Smooth muscle cell (in vitro differentiated cells): ENCODE results near the gene CRACDL. TPM values are rescaled to one million over a fixed set of nuclear protein-coding genes. Genes with fewer than 3 reads are reported as not detected.

Source experiments
- DNase-seq: peaks from one replicate; lab custom pipeline; 2025; ENCODE audit not compliant: unreplicated experiment; lab: John Stamatoyannopoulos, UW
- H2AFZ ChIP-seq: fragments of 200-600 bp; sonication (generic); 2 replicates; pipeline ENCODE4 v1.6.0; 2016; ENCODE audit warnings: antibody characterized with exemption, low read depth, mild to moderate bottlenecking
- H3F3A ChIP-seq: fragments of 200-600 bp; sonication (generic); 2 replicates; pipeline ENCODE4 v1.6.0; 2017; ENCODE audit warnings: antibody characterized with exemption, low read depth
- H3K27ac ChIP-seq: fragments of 200-600 bp; sonication (generic); 2 replicates; pipeline ENCODE4 v1.5.1; 2016; ENCODE audit warnings: low read depth, mild to moderate bottlenecking
- H3K27me3 ChIP-seq: fragments of 200-600 bp; sonication (generic); 2 replicates; pipeline ENCODE4 v1.6.1; 2016; ENCODE audit warnings: low read depth, mild to moderate bottlenecking
- H3K36me3 ChIP-seq: fragments of 200-600 bp; sonication (generic); 2 replicates; pipeline ENCODE4 v1.5.1; 2016; ENCODE audit warnings: low read depth
- H3K4me1 ChIP-seq: fragments of 200-600 bp; sonication (generic); 2 replicates; pipeline ENCODE4 v1.5.1; 2016; ENCODE audit warnings: low read depth
- H3K4me2 ChIP-seq: fragments of 200-600 bp; sonication (generic); 2 replicates; pipeline ENCODE4 v1.6.0; 2016; ENCODE audit warnings: mild to moderate bottlenecking
- H3K4me3 ChIP-seq: fragments of 200-600 bp; sonication (generic); 2 replicates; pipeline ENCODE4 v1.5.1; 2016; ENCODE audit warnings: mild to moderate bottlenecking
- H3K79me2 ChIP-seq: fragments of 200-600 bp; sonication (generic); 2 replicates; pipeline ENCODE4 v1.6.0; 2016; ENCODE audit warnings: low read depth, mild to moderate bottlenecking
- H3K9ac ChIP-seq: fragments of 200-600 bp; sonication (generic); 2 replicates; pipeline ENCODE4 v1.6.0; 2016; ENCODE audit warnings: low read depth
- H3K9me3 ChIP-seq: fragments of 200-600 bp; sonication (generic); replicated peaks from 2 replicates; pipeline ENCODE4 v1.5.1; 2016; ENCODE audit warnings: low read depth
- H4K20me1 ChIP-seq: fragments of 200-600 bp; sonication (generic); 2 replicates; pipeline ENCODE4 v1.6.0; 2016; ENCODE audit warnings: low read depth
- WGBS: methylation state at CpG from one replicate; pipeline ENCODE4 v1.1.7; 2016; ENCODE audit warnings: low lambda C conversion rate; 5-methylcytosine and 5-hydroxymethylcytosine counted together
- polyA plus RNA-seq: library from polyadenylated mRNA; unstranded; fragments of >200 nt; fragmentation: Nextera tagmentation; extraction: Ambion mirVana; gene quantifications from 2 replicates; pipeline ENCODE4 v1.2.1, GENCODE V29; 2016
- total RNA-seq: library from RNA; depleted of rRNA; stranded (reverse); fragments of >200 nt; gene quantifications from 2 replicates; pipeline ENCODE4 v1.2.3, GENCODE V29; 2014
- TF ChIP-seq, protein P1 (sequence below): fragments of 200-600 bp; sonication (generic); IDR thresholded peaks from 2 replicates; pipeline ENCODE4 v1.5.1; 2017; ENCODE audit warnings: borderline replicate concordance, mild to moderate bottlenecking, antibody characterized with exemption; ENCODE audit not compliant: insufficient read depth, poor library complexity, severe bottlenecking

CRACDL gene
- total and polyA plus RNA-seq, 2 experiments from 2014 or later: 0.72 to 2.2 TPM

DNA sequence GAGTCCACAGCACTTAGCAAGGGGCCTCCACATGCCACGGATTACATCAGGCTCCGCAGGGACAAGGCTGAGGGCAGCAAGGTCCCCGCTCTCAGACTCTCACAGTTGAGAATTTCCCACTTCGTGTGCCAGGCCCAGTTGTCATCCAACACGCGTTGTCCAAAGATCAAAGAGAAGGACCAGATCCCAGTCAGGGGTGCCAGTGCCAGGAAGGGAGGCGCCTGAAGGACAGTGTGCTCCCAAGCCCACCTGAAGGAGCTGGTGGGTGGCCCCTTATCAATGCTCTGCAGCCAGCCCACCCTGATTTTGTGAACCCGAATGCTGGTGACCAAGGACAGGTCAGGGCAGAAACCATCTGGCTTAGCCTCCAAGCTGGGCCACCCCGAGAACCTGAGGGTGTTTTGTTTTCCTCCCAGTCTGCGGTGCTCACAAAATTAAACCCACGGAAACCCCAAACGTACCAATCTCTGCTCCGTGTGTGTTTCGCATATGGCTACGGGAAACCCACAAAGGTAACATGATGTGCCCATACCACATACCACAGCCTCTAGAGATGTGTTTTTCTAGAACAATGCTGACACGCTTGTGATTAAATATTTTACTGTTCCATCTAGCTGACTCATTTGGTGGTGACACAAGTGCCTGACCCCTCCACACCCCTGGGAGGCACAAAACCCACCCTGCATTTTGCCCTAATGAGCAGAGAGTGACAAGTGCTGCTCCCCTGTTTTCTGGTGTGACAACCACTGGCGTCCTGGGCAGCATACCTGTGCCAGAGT, 24.5 kb downstream of the CRACDL start:
- H3F3A ChIP-seq: no peaks in the 10 kb centered on the region
- H3K27me3 ChIP-seq: no peaks in the 10 kb centered on the region
- H3K4me1 ChIP-seq: peaks cover 12% of the 10 kb centered on the region
- H3K9ac ChIP-seq: no peak overlapping the region
- H3K79me2 ChIP-seq: no peaks in the 10 kb centered on the region
- H3K36me3 ChIP-seq: no peaks in the 10 kb centered on the region
- H3K4me2 ChIP-seq: no peak overlapping the region
- H4K20me1 ChIP-seq: no peaks in the 10 kb centered on the region
- WGBS: 88% methylated on average over 17 of the region's 17 CpGs
- H3K4me3 ChIP-seq: no peak overlapping the region
- DNase-seq: no peak
- TF ChIP-seq, protein P1, sequence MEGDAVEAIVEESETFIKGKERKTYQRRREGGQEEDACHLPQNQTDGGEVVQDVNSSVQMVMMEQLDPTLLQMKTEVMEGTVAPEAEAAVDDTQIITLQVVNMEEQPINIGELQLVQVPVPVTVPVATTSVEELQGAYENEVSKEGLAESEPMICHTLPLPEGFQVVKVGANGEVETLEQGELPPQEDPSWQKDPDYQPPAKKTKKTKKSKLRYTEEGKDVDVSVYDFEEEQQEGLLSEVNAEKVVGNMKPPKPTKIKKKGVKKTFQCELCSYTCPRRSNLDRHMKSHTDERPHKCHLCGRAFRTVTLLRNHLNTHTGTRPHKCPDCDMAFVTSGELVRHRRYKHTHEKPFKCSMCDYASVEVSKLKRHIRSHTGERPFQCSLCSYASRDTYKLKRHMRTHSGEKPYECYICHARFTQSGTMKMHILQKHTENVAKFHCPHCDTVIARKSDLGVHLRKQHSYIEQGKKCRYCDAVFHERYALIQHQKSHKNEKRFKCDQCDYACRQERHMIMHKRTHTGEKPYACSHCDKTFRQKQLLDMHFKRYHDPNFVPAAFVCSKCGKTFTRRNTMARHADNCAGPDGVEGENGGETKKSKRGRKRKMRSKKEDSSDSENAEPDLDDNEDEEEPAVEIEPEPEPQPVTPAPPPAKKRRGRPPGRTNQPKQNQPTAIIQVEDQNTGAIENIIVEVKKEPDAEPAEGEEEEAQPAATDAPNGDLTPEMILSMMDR: no peak
- H3K9me3 ChIP-seq: no peaks in the 10 kb centered on the region
- no peak overlapping the region for H2AFZ ChIP-seq
- no peak overlapping the region for H3K27ac ChIP-seq

DNA sequence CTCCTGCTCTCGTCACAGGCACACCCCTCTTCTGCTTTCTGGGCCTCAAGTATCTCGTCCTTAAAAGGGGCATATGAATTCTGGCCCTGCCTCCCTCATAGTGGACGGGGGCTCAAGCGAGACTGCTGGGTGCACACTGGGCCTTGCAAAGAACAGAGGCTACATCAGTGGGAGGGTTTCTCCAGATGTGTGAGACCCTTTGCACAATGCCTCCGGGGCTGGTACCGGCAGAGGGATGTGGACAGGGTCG, 25.0 kb downstream of the CRACDL start:
- no peak for DNase-seq
- Histone ChIP-seq H2AFZ (no peak overlapping the region), H3K9ac (no peak overlapping the region), H3K9me3 (no peaks in the 10 kb centered on the region), H3K4me3 (no peak overlapping the region), H3K27me3 (no peaks in the 10 kb centered on the region), H3K27ac (no peak overlapping the region), H3K36me3 (no peaks in the 10 kb centered on the region), H4K20me1 (no peaks in the 10 kb centered on the region), H3K4me1 (peaks cover 12% of the 10 kb centered on the region), H3F3A (no peaks in the 10 kb centered on the region), H3K79me2 (no peaks in the 10 kb centered on the region), H3K4me2 (no peak overlapping the region)
- WGBS: 89% methylated on average over 7 of the region's 7 CpGs
- TF ChIP-seq, protein P1: no peak

DNA sequence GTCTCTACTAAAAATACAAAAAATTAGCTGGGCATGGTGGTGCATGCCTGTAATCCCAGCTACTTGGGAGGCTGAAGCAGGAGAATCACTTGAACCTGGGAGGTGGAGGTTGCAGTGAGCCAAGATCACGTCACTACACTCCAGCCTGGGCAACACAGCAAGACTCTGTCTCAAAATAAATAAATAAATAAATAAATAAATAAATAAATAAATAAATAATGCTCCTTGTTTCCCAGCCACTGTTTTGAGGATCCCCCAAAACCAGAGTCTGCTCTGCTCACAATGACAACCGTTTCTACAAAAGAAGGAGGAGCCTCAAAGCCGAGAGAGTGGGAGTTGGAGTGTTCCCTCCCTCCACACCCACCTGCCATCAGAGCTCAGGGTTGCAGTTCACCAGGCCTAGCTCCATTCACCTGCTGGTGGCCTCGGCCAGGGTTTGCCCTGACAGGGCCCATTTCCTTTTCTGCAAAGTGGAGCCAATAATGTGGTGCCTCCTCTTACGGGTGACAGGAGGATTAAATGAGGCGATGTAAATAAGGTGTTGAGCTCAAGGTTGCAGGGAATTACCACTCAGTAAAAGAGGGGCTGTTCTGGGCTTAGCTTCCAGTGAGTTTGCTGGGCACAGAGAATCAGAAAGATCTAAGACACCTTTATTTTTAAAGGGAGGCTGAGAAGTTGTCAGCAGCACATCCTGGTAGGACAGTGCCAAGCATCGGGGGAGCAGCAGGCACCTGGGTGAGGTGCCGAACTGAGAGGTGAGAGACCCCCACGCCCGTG, 25.5 kb downstream of the CRACDL start:
- Histone ChIP-seq H4K20me1 (no peaks in the 10 kb centered on the region), H3K36me3 (no peaks in the 10 kb centered on the region), H3K27me3 (no peaks in the 10 kb centered on the region), H3K4me1 (peaks cover 12% of the 10 kb centered on the region), H3F3A (no peaks in the 10 kb centered on the region), H3K27ac (no peak overlapping the region), H3K4me3 (no peak overlapping the region), H3K9ac (no peak overlapping the region), H3K9me3 (no peaks in the 10 kb centered on the region), H3K4me2 (no peak overlapping the region), H2AFZ (no peak overlapping the region), H3K79me2 (no peaks in the 10 kb centered on the region)
- no peak for DNase-seq
- TF ChIP-seq, protein P1: no peak
- 95% methylated on average over 10 of the region's 10 CpGs for WGBS
